Neural progenitor cell (in vitro differentiated cells): Measurements from ENCODE around the gene POU2F2. TPM values are rescaled to one million over a fixed set of nuclear protein-coding genes. Genes with fewer than 3 reads are reported as not detected.

Experiments
- DNase-seq: peaks from one replicate; pipeline ENCODE4 v3.0.0-alpha.2; 2016; ENCODE audit warnings: low spot score
- H2AFZ ChIP-seq: fragments of 200-600 bp; sonication (generic); replicated peaks from 2 replicates; pipeline ENCODE4 v1.6.1; 2016; ENCODE audit warnings: antibody characterized with exemption
- H3F3A ChIP-seq: fragments of 200-600 bp; sonication (generic); 2 replicates; pipeline ENCODE4 v1.6.1; 2016; ENCODE audit warnings: antibody characterized with exemption, low read depth
- H3K27ac ChIP-seq: fragments of 200-600 bp; sonication (generic); 2 replicates; pipeline ENCODE4 v1.5.1; 2016; ENCODE audit warnings: mild to moderate bottlenecking
- H3K27me3 ChIP-seq: fragments of 200-600 bp; sonication (generic); 2 replicates; pipeline ENCODE4 v1.6.1; 2016; ENCODE audit warnings: mild to moderate bottlenecking, moderate library complexity
- H3K36me3 ChIP-seq: fragments of 200-600 bp; sonication (generic); 2 replicates; pipeline ENCODE4 v1.5.1; 2016
- H3K4me1 ChIP-seq: fragments of 200-600 bp; sonication (generic); 2 replicates; pipeline ENCODE4 v1.6.1; 2016; ENCODE audit warnings: mixed run types
- H3K4me2 ChIP-seq: fragments of 200-600 bp; sonication (generic); 2 replicates; pipeline ENCODE4 v1.6.1; 2016
- H3K4me3 ChIP-seq: fragments of 200-600 bp; sonication (generic); 2 replicates; pipeline ENCODE4 v1.5.1; 2016
- H3K79me2 ChIP-seq: fragments of 200-600 bp; sonication (generic); 2 replicates; pipeline ENCODE4 v1.6.1; 2016; ENCODE audit warnings: low read depth
- H3K9ac ChIP-seq: fragments of 200-600 bp; sonication (generic); 2 replicates; pipeline ENCODE4 v1.6.1; 2016
- H3K9me3 ChIP-seq: fragments of 200-600 bp; sonication (generic); 2 replicates; pipeline ENCODE4 v1.5.1; 2016; ENCODE audit warnings: low read depth
- H4K20me1 ChIP-seq: fragments of 200-600 bp; sonication (generic); 2 replicates; pipeline ENCODE4 v1.6.1; 2016; ENCODE audit warnings: low read depth
- H3K27ac Mint-ChIP-seq: 3 replicates; pipeline ENCODE4 v1.8.0; 2021; ENCODE audit warnings: mixed read lengths
- H3K27me3 Mint-ChIP-seq: 2 replicates; pipeline ENCODE4 v1.8.0; 2022; ENCODE audit warnings: low read depth, mild to moderate bottlenecking, inconsistent platforms, moderate library complexity, mixed read lengths; ENCODE audit not compliant: insufficient read depth
- H3K36me3 Mint-ChIP-seq: 3 replicates; pipeline ENCODE4 v1.8.0; 2021; ENCODE audit warnings: mixed read lengths
- H3K4me1 Mint-ChIP-seq: 3 replicates; pipeline ENCODE4 v1.8.0; 2021; ENCODE audit warnings: mixed read lengths
- H3K4me3 Mint-ChIP-seq: 3 replicates; pipeline ENCODE4 v1.8.0; 2021; ENCODE audit warnings: mild to moderate bottlenecking, moderate library complexity, mixed read lengths
- H3K9me3 Mint-ChIP-seq: 3 replicates; pipeline ENCODE4 v1.8.0; 2020; ENCODE audit warnings: mixed read lengths
- EZH2 ChIP-seq: fragments of 200-600 bp; sonication (generic); IDR thresholded peaks from 2 replicates; pipeline ENCODE4 v1.6.1; 2017; ENCODE audit warnings: antibody characterized with exemption, mild to moderate bottlenecking, moderate library complexity
- EZH2phosphoT487 ChIP-seq: fragments of 200-600 bp; sonication (generic); IDR thresholded peaks from 2 replicates; pipeline ENCODE4 v1.6.1; 2017; ENCODE audit warnings: antibody characterized with exemption
- total RNA-seq: library from RNA; depleted of rRNA; stranded (reverse); fragments of >200 nt; gene quantifications from 2 replicates; pipeline ENCODE4 v1.2.3, GENCODE V29; 2015; ENCODE audit warnings: low replicate concordance
- TF ChIP-seq, protein P1 (sequence below): fragments of 200-600 bp; sonication (generic); IDR thresholded peaks from 2 replicates; pipeline ENCODE4 v1.5.1; 2017; ENCODE audit warnings: antibody characterized with exemption, mild to moderate bottlenecking

Gene POU2F2
- total RNA-seq, 1 donor from 2014 or later = 0.69 TPM

DNA sequence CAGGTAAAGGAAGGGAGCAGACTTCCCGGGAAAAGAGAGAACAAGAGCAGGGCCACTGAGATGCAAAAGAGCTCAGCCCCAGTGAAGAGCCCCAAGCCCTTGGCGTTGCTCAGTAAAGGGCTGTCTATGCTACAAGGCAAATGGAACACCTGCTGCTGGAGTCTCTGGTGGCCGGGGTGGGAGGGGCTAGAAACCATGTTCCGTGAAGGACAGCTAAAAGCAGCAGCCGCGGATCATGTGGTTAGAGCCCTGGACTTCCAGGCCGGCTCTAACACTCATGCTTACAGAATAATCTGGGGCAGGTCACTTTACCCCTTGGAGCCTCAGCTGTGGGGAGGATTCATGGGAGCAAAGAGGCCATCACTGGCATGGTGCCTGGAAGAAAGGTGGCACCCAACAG, 17.8 kb downstream of the POU2F2 start:
- no peaks in the 10 kb centered on the region for H3K9me3 ChIP-seq
- no peaks in the 10 kb centered on the region for H3K36me3 Mint-ChIP-seq
- no peak overlapping the region for H3K4me2 ChIP-seq
- H3K9me3 Mint-ChIP-seq = no peaks in the 10 kb centered on the region
- H3K4me1 ChIP-seq = no peaks in the 10 kb centered on the region
- no peaks in the 10 kb centered on the region for H4K20me1 ChIP-seq
- no peak overlapping the region for H3K4me3 Mint-ChIP-seq
- H3K9ac ChIP-seq = no peak overlapping the region
- H3K4me3 ChIP-seq = no peak overlapping the region
- no peaks in the 10 kb centered on the region for H3F3A ChIP-seq
- H3K27ac Mint-ChIP-seq = no peak overlapping the region
- DNase-seq = no peak
- H3K27me3 Mint-ChIP-seq = peaks cover 8% of the 10 kb centered on the region
- TF ChIP-seq, protein P1, sequence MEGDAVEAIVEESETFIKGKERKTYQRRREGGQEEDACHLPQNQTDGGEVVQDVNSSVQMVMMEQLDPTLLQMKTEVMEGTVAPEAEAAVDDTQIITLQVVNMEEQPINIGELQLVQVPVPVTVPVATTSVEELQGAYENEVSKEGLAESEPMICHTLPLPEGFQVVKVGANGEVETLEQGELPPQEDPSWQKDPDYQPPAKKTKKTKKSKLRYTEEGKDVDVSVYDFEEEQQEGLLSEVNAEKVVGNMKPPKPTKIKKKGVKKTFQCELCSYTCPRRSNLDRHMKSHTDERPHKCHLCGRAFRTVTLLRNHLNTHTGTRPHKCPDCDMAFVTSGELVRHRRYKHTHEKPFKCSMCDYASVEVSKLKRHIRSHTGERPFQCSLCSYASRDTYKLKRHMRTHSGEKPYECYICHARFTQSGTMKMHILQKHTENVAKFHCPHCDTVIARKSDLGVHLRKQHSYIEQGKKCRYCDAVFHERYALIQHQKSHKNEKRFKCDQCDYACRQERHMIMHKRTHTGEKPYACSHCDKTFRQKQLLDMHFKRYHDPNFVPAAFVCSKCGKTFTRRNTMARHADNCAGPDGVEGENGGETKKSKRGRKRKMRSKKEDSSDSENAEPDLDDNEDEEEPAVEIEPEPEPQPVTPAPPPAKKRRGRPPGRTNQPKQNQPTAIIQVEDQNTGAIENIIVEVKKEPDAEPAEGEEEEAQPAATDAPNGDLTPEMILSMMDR = no peak
- no peak for TF ChIP-seq EZH2
- no peak for TF ChIP-seq EZH2phosphoT487
- H2AFZ ChIP-seq = no peak overlapping the region
- peaks cover 19% of the 10 kb centered on the region for H3K4me1 Mint-ChIP-seq
- H3K79me2 ChIP-seq = no peaks in the 10 kb centered on the region
- H3K36me3 ChIP-seq = no peaks in the 10 kb centered on the region
- no peak overlapping the region for H3K27ac ChIP-seq
- H3K27me3 ChIP-seq = no peaks in the 10 kb centered on the region

GRCh38 chr19:42113641-42114348, 18.5 kb downstream of the POU2F2 start:
- H3K27me3 ChIP-seq = no peaks in the 10 kb centered on the region
- H3K4me3 Mint-ChIP-seq = no peak overlapping the region
- DNase-seq = no peak
- H3K36me3 ChIP-seq = no peaks in the 10 kb centered on the region
- peaks cover 19% of the 10 kb centered on the region for H3K4me1 Mint-ChIP-seq
- H3F3A ChIP-seq = no peaks in the 10 kb centered on the region
- H3K9ac ChIP-seq = no peak overlapping the region
- no peaks in the 10 kb centered on the region for H3K79me2 ChIP-seq
- H3K27ac ChIP-seq = no peak overlapping the region
- no peak overlapping the region for H3K4me3 ChIP-seq
- H3K4me2 ChIP-seq = no peak overlapping the region
- TF ChIP-seq EZH2phosphoT487 (no peak), EZH2 (no peak)
- TF ChIP-seq, protein P1 = no peak
- H3K27ac Mint-ChIP-seq = no peak overlapping the region
- H4K20me1 ChIP-seq = no peaks in the 10 kb centered on the region
- H3K4me1 ChIP-seq = no peaks in the 10 kb centered on the region
- H2AFZ ChIP-seq = no peak overlapping the region
- no peaks in the 10 kb centered on the region for H3K9me3 Mint-ChIP-seq
- H3K27me3 Mint-ChIP-seq = peaks cover 6% of the 10 kb centered on the region
- H3K36me3 Mint-ChIP-seq = no peaks in the 10 kb centered on the region
- no peaks in the 10 kb centered on the region for H3K9me3 ChIP-seq

DNA sequence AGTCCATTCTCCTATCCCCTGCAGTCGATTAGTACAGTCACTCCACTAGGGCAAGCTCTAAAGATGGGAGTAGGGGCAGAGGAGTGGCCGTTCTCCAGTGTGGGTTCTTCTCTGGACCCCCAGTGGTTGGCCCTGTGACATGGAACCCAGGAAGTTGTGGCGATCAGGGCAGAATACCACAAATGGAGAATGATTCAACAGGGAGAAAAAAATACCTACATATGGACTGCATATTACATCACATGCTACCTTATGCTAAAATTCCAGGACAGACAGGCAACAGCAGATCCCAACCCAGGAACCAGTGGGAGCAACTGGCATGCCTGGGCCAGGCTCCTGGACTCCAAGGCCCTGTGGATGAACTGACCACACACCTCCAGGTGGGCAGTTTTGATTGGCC, 20.4 kb downstream of the POU2F2 start:
- Histone ChIP-seq H3K9ac (no peak overlapping the region), H3K27ac (no peak overlapping the region), H3K79me2 (no peaks in the 10 kb centered on the region), H4K20me1 (no peaks in the 10 kb centered on the region), H3F3A (no peaks in the 10 kb centered on the region), H3K4me1 (no peaks in the 10 kb centered on the region), H3K36me3 (no peaks in the 10 kb centered on the region), H3K4me3 (no peak overlapping the region), H3K9me3 (no peaks in the 10 kb centered on the region), H3K27me3 (no peaks in the 10 kb centered on the region), H2AFZ (no peak overlapping the region), H3K4me2 (no peak overlapping the region)
- TF ChIP-seq, protein P1 = no peak
- TF ChIP-seq EZH2 (no peak), EZH2phosphoT487 (no peak)
- peaks cover 4% of the 10 kb centered on the region for H3K27me3 Mint-ChIP-seq
- H3K9me3 Mint-ChIP-seq = no peaks in the 10 kb centered on the region
- H3K4me1 Mint-ChIP-seq = peaks cover 19% of the 10 kb centered on the region
- no peak overlapping the region for H3K4me3 Mint-ChIP-seq
- H3K36me3 Mint-ChIP-seq = no peaks in the 10 kb centered on the region
- H3K27ac Mint-ChIP-seq = no peak overlapping the region
- no peak for DNase-seq
